ENCODE data around the gene GPC3. TPM values are rescaled to one million over a fixed set of nuclear protein-coding genes. Genes with fewer than 3 reads are reported as not detected.
"Not testable (repeated sequence)": the region's sequence is repeated elsewhere in the genome, so short reads cannot be mapped to it uniquely, and the experiment has no call there.

GPC3 gene
- total and polyA plus RNA-seq, 3 experiments from 2014 or later: not detected

DNA sequence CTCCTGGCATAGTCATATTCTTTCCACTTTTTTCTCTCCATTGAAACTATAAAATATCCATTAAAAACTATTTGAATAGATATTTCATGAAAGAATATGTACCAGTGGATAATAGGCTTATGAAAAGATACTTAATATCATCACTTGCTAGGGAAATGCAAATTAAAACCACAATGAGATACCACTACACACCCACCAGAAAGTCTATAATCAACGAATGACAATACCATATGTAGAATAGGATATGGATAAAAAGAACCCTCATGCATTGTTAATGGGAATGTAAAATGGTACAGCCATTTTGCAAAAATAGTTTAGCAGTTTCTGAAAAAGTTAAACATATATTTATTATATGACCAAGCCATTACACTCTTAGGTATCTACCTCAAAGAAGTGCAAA, 351.4 kb downstream of the GPC3 start:
- Mint-ChIP-seq H3K27me3 (peaks cover 0 to 5% of the 10 kb centered on the region in 2 donors), H3K9me3 (no peaks in the 10 kb centered on the region), H3K36me3 (no peaks in the 10 kb centered on the region), H3K4me3 (no peak overlapping the region), H3K4me1 (no peaks in the 10 kb centered on the region), H3K27ac (no peak overlapping the region)
- Histone ChIP-seq H3K36me3 (ENCODE audit: insufficient read depth, low read length) (no peaks in the 10 kb centered on the region), H3K4me1 (ENCODE audit: insufficient read depth, low read length) (no peaks in the 10 kb centered on the region), H3K4me3 (ENCODE audit: low read length) (no peak overlapping the region), H3K27ac (ENCODE audit: low read depth, low read length) (no peak overlapping the region), H3K27me3 (ENCODE audit: insufficient read depth, low read length, poor library complexity, severe bottlenecking) (no peaks in the 10 kb centered on the region), H3K9me3 (ENCODE audit: low read length) (no peaks in the 10 kb centered on the region)
- CTCF ChIA-PET: no interaction called here
- POLR2A ChIA-PET: no interaction called here
- DNase-seq: no peak

- no peak overlapping the region for H3K4me3 Mint-ChIP-seq
- Histone ChIP-seq H3K4me3 (ENCODE audit: low read length) (no peak overlapping the region), H3K4me1 (ENCODE audit: insufficient read depth, low read length) (no peaks in the 10 kb centered on the region), H3K27ac (ENCODE audit: low read depth, low read length) (no peak overlapping the region), H3K36me3 (ENCODE audit: insufficient read depth, low read length) (no peaks in the 10 kb centered on the region), H3K9me3 (ENCODE audit: low read length) (no peaks in the 10 kb centered on the region), H3K27me3 (ENCODE audit: insufficient read depth, low read length, poor library complexity, severe bottlenecking) (no peaks in the 10 kb centered on the region)
- no peaks in the 10 kb centered on the region for H3K4me1 Mint-ChIP-seq
- no peak for DNase-seq
- H3K36me3 Mint-ChIP-seq: no peaks in the 10 kb centered on the region
- ChIA-PET CTCF (no interaction called here), POLR2A (no interaction called here)
- H3K27me3 Mint-ChIP-seq: peaks cover 0 to 1% of the 10 kb centered on the region in 2 donors
- no peaks in the 10 kb centered on the region for H3K9me3 Mint-ChIP-seq
- H3K27ac Mint-ChIP-seq: no peak overlapping the region
These were observed 352.2 kb downstream of the GPC3 start for GRCh38 chrX:133633162-133633561.

DNA sequence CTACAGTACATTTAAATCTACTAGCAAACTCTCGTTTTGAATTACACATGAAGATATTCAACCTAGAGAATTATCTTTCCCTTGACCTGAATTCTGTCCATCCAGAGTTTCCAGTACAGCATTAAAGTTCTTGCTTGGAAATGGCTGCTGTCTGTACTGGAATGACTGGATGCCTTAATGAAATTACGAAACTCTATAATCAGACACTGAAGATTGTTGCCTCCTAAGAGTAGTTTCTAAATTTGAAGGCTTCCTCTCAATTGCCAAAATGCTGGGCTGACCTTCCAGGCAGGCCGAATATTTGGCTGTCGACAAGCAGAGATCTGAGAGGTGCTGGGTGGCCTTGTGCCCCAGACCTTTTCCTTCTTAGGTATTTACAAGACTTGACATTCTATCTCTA, 355.0 kb downstream of the GPC3 start:
- DNase-seq: no peak
- Mint-ChIP-seq H3K27me3 (no peaks in the 10 kb centered on the region), H3K4me1 (no peaks in the 10 kb centered on the region), H3K27ac (no peak overlapping the region), H3K4me3 (no peak overlapping the region), H3K36me3 (no peaks in the 10 kb centered on the region), H3K9me3 (no peaks in the 10 kb centered on the region)
- H3K4me1 ChIP-seq (ENCODE audit: insufficient read depth, low read length): no peaks in the 10 kb centered on the region
- no peaks in the 10 kb centered on the region for H3K27me3 ChIP-seq (ENCODE audit: insufficient read depth, low read length, poor library complexity, severe bottlenecking)
- H3K9me3 ChIP-seq (ENCODE audit: low read length): no peaks in the 10 kb centered on the region
- ChIA-PET POLR2A (no interaction called here), CTCF (no interaction called here)
- H3K36me3 ChIP-seq (ENCODE audit: insufficient read depth, low read length): no peaks in the 10 kb centered on the region
- no peak overlapping the region for H3K27ac ChIP-seq (ENCODE audit: low read depth, low read length)
- H3K4me3 ChIP-seq (ENCODE audit: low read length): no peak overlapping the region

GRCh38 chrX:133627673-133628072, 357.7 kb downstream of the GPC3 start:
- no peak overlapping the region for H3K27ac ChIP-seq (ENCODE audit: low read depth, low read length)
- no peaks in the 10 kb centered on the region for H3K4me1 Mint-ChIP-seq
- H3K4me3 ChIP-seq (ENCODE audit: low read length): no peak overlapping the region
- H3K9me3 Mint-ChIP-seq: no peaks in the 10 kb centered on the region
- no peaks in the 10 kb centered on the region for H3K4me1 ChIP-seq (ENCODE audit: insufficient read depth, low read length)
- H3K36me3 Mint-ChIP-seq: no peaks in the 10 kb centered on the region
- H3K9me3 ChIP-seq (ENCODE audit: low read length): no peaks in the 10 kb centered on the region
- no peak overlapping the region for H3K4me3 Mint-ChIP-seq
- no peak for DNase-seq
- peaks cover 0 to 2% of the 10 kb centered on the region in 2 donors for H3K27me3 Mint-ChIP-seq
- H3K27me3 ChIP-seq (ENCODE audit: insufficient read depth, low read length, poor library complexity, severe bottlenecking): no peaks in the 10 kb centered on the region
- H3K27ac Mint-ChIP-seq: no peak overlapping the region
- ChIA-PET POLR2A (no interaction called here), CTCF (no interaction called here)
- no peaks in the 10 kb centered on the region for H3K36me3 ChIP-seq (ENCODE audit: insufficient read depth, low read length)

- H3K4me3 ChIP-seq (ENCODE audit: low read length); CTCF ChIA-PET; H3K27me3 ChIP-seq (ENCODE audit: insufficient read depth, low read length, poor library complexity, severe bottlenecking); H3K27ac Mint-ChIP-seq; POLR2A ChIA-PET; H3K9me3 Mint-ChIP-seq; H3K4me1 ChIP-seq (ENCODE audit: insufficient read depth, low read length); H3K36me3 Mint-ChIP-seq; H3K9me3 ChIP-seq (ENCODE audit: low read length); DNase-seq; H3K27ac ChIP-seq (ENCODE audit: low read depth, low read length); H3K4me1 Mint-ChIP-seq; H3K36me3 ChIP-seq (ENCODE audit: insufficient read depth, low read length); H3K4me3 Mint-ChIP-seq; H3K27me3 Mint-ChIP-seq: not testable (repeated sequence)
These were observed 364.0 kb downstream of the GPC3 start for GRCh38 chrX:133621384-133621783.

GRCh38 chrX:133611676-133612075, 373.7 kb downstream of the GPC3 start:
- Mint-ChIP-seq H3K9me3 (peaks cover 0 to 10% (median 8%) of the 10 kb centered on the region in 5 donors), H3K36me3 (no peaks in the 10 kb centered on the region), H3K27me3 (peaks cover 3 to 13% of the 10 kb centered on the region in 2 donors), H3K27ac (no peak overlapping the region), H3K4me3 (no peak overlapping the region), H3K4me1 (no peaks in the 10 kb centered on the region)
- H3K9me3 ChIP-seq (ENCODE audit: low read length): no peaks in the 10 kb centered on the region
- H3K4me3 ChIP-seq (ENCODE audit: low read length): no peak overlapping the region
- no peaks in the 10 kb centered on the region for H3K36me3 ChIP-seq (ENCODE audit: insufficient read depth, low read length)
- ChIA-PET POLR2A (no interaction called here), CTCF (no interaction called here)
- H3K27me3 ChIP-seq (ENCODE audit: insufficient read depth, low read length, poor library complexity, severe bottlenecking): no peaks in the 10 kb centered on the region
- H3K27ac ChIP-seq (ENCODE audit: low read depth, low read length): no peak overlapping the region
- no peak for DNase-seq
- H3K4me1 ChIP-seq (ENCODE audit: insufficient read depth, low read length): no peaks in the 10 kb centered on the region

DNA sequence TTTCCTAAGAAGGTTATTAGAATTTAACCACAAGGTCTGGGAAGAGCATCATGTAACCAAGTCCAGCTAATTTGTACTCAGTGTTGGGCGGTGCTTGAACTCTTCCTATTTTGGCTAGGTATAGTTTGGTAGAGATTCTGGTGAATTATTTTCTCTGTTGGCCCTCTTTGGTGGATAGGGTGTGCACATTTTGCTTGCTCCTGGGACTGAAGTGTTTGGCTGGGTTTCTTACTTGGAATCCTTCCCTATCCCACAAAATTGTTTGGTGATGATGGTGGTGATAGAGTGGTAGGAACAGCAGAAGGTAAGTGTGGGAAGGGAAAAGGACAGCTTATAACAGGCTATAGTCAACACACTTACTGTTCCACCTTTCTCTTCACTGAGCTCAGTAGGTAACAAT, 375.3 kb downstream of the GPC3 start:
- no peak for DNase-seq
- no peak overlapping the region for H3K27ac Mint-ChIP-seq
- POLR2A ChIA-PET: no interaction called here
- Histone ChIP-seq H3K36me3 (ENCODE audit: insufficient read depth, low read length) (no peaks in the 10 kb centered on the region), H3K4me3 (ENCODE audit: low read length) (no peak overlapping the region), H3K9me3 (ENCODE audit: low read length) (no peaks in the 10 kb centered on the region), H3K27me3 (ENCODE audit: insufficient read depth, low read length, poor library complexity, severe bottlenecking) (no peaks in the 10 kb centered on the region), H3K27ac (ENCODE audit: low read depth, low read length) (no peak overlapping the region), H3K4me1 (ENCODE audit: insufficient read depth, low read length) (no peaks in the 10 kb centered on the region)
- no peaks in the 10 kb centered on the region for H3K4me1 Mint-ChIP-seq
- H3K4me3 Mint-ChIP-seq: no peak overlapping the region
- peaks cover 0 to 10% (median 8%) of the 10 kb centered on the region in 5 donors for H3K9me3 Mint-ChIP-seq
- CTCF ChIA-PET: no interaction called here
- H3K36me3 Mint-ChIP-seq: no peaks in the 10 kb centered on the region
- peaks cover 0 to 9% of the 10 kb centered on the region in 2 donors for H3K27me3 Mint-ChIP-seq

- no peak overlapping the region for H3K27ac ChIP-seq (ENCODE audit: low read depth, low read length)
- ChIA-PET POLR2A (no interaction called here), CTCF (no interaction called here)
- no peak overlapping the region for H3K4me3 ChIP-seq (ENCODE audit: low read length)
- no peaks in the 10 kb centered on the region for H3K9me3 ChIP-seq (ENCODE audit: low read length)
- no peak overlapping the region for H3K4me3 Mint-ChIP-seq
- no peak for DNase-seq
- H3K27ac Mint-ChIP-seq: no peak overlapping the region
- no peaks in the 10 kb centered on the region for H3K36me3 ChIP-seq (ENCODE audit: insufficient read depth, low read length)
- peaks cover 0 to 9% of the 10 kb centered on the region in 2 donors for H3K27me3 Mint-ChIP-seq
- H3K27me3 ChIP-seq (ENCODE audit: insufficient read depth, low read length, poor library complexity, severe bottlenecking): no peaks in the 10 kb centered on the region
- peaks cover 0 to 8% (median 6%) of the 10 kb centered on the region in 5 donors for H3K9me3 Mint-ChIP-seq
- H3K36me3 Mint-ChIP-seq: no peaks in the 10 kb centered on the region
- H3K4me1 Mint-ChIP-seq: no peaks in the 10 kb centered on the region
- no peaks in the 10 kb centered on the region for H3K4me1 ChIP-seq (ENCODE audit: insufficient read depth, low read length)
These were observed 376.2 kb downstream of the GPC3 start for GRCh38 chrX:133609166-133609565.

DNA sequence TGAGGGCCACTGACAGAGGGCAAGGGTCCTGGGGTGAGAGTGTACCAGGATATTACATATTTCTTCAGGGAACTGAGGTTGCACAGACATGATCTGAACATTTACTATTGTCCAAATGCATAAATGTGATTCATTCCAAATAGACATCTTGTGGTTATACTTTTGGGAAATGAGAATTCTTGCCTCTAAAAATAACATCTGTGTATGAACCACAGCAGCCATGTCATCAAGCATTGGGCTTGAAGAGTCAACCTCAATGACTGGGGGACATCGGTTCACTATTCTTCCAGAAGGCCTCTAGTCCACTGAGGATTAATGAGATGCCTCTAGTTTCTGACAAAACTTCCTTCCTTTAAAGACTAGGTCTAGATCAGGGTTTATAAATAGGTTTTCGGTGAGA, 377.0 kb downstream of the GPC3 start:
- Histone ChIP-seq H3K4me3 (ENCODE audit: low read length) (no peak overlapping the region), H3K27ac (ENCODE audit: low read depth, low read length) (no peak overlapping the region), H3K36me3 (ENCODE audit: insufficient read depth, low read length) (no peaks in the 10 kb centered on the region), H3K9me3 (ENCODE audit: low read length) (no peaks in the 10 kb centered on the region), H3K4me1 (ENCODE audit: insufficient read depth, low read length) (no peaks in the 10 kb centered on the region), H3K27me3 (ENCODE audit: insufficient read depth, low read length, poor library complexity, severe bottlenecking) (no peaks in the 10 kb centered on the region)
- Mint-ChIP-seq H3K27ac (no peak overlapping the region), H3K4me1 (no peaks in the 10 kb centered on the region), H3K36me3 (no peaks in the 10 kb centered on the region), H3K27me3 (peaks cover 0 to 9% of the 10 kb centered on the region in 2 donors), H3K9me3 (peaks cover 0 to 4% (median 0%) of the 10 kb centered on the region in 5 donors), H3K4me3 (no peak overlapping the region)
- DNase-seq: no peak
- ChIA-PET CTCF (no interaction called here), POLR2A (no interaction called here)
